ENCODE measurements around the gene YIPF5.

YIPF5 gene

GRCh38 chr5:144170276-144171024 lies at the start of gene YIPF5, which contains the start of gene KCTD16:
YIPF5 (minus strand) TSS chr5:144170659; CDS start chr5:144169955, 704 bp downstream.
KCTD16 (plus strand) TSS chr5:144170873.
- H3K9me3 Mint-ChIP-seq: no peaks in the 10 kb centered on the region
- H3K4me3 Mint-ChIP-seq: peak within 1 kb of the TSS; percentile 99
- H3K27ac Mint-ChIP-seq: peak within 1 kb of the TSS; percentile 95
- peaks cover 43% of the 10 kb centered on the region for H3K4me1 Mint-ChIP-seq (ENCODE audit: low read depth)
- H3K36me3 Mint-ChIP-seq (ENCODE audit: low read depth): peaks cover 24% of the 10 kb centered on the region
- peaks cover 4% of the 10 kb centered on the region for H3K27me3 Mint-ChIP-seq

GRCh38 chr5:144219869-144220268 lies 49.4 kb upstream of the YIPF5 start:
- Mint-ChIP-seq H3K27ac (no peak overlapping the region), H3K27me3 (peaks cover 20% of the 10 kb centered on the region), H3K4me1 (ENCODE audit: low read depth) (no peaks in the 10 kb centered on the region), H3K4me3 (no peak overlapping the region), H3K9me3 (no peaks in the 10 kb centered on the region), H3K36me3 (ENCODE audit: low read depth) (no peaks in the 10 kb centered on the region)

GRCh38 chr5:144210655-144211054 lies 40.2 kb upstream of the YIPF5 start:
- no peaks in the 10 kb centered on the region for H3K36me3 Mint-ChIP-seq (ENCODE audit: low read depth)
- no peak overlapping the region for H3K4me3 Mint-ChIP-seq
- H3K27me3 Mint-ChIP-seq: peaks cover 56% of the 10 kb centered on the region
- no peaks in the 10 kb centered on the region for H3K4me1 Mint-ChIP-seq (ENCODE audit: low read depth)
- H3K9me3 Mint-ChIP-seq: no peaks in the 10 kb centered on the region
- no peak overlapping the region for H3K27ac Mint-ChIP-seq

- no peak overlapping the region for H3K27ac Mint-ChIP-seq
- peaks cover 63% of the 10 kb centered on the region for H3K27me3 Mint-ChIP-seq
- H3K9me3 Mint-ChIP-seq: no peaks in the 10 kb centered on the region
- H3K4me1 Mint-ChIP-seq (ENCODE audit: low read depth): peaks cover 4% of the 10 kb centered on the region
- H3K4me3 Mint-ChIP-seq: no peak overlapping the region
- H3K36me3 Mint-ChIP-seq (ENCODE audit: low read depth): no peaks in the 10 kb centered on the region
Measured at GRCh38 chr5:144209361-144209760, 38.9 kb upstream of the YIPF5 start.

GRCh38 chr5:144207875-144208444 lies 37.5 kb upstream of the YIPF5 start:
- H3K36me3 Mint-ChIP-seq (ENCODE audit: low read depth): no peaks in the 10 kb centered on the region
- peaks cover 64% of the 10 kb centered on the region for H3K27me3 Mint-ChIP-seq
- H3K27ac Mint-ChIP-seq: no peak overlapping the region
- H3K9me3 Mint-ChIP-seq: no peaks in the 10 kb centered on the region
- peaks cover 4% of the 10 kb centered on the region for H3K4me1 Mint-ChIP-seq (ENCODE audit: low read depth)
- H3K4me3 Mint-ChIP-seq: no peak overlapping the region

GRCh38 chr5:144206141-144206540 lies 35.7 kb upstream of the YIPF5 start:
- Mint-ChIP-seq H3K36me3 (ENCODE audit: low read depth) (no peaks in the 10 kb centered on the region), H3K9me3 (no peaks in the 10 kb centered on the region), H3K27me3 (peaks cover 68% of the 10 kb centered on the region), H3K27ac (no peak overlapping the region), H3K4me1 (ENCODE audit: low read depth) (peaks cover 4% of the 10 kb centered on the region), H3K4me3 (no peak overlapping the region)

- Mint-ChIP-seq H3K36me3 (ENCODE audit: low read depth) (no peaks in the 10 kb centered on the region), H3K27me3 (peaks cover 69% of the 10 kb centered on the region), H3K4me1 (ENCODE audit: low read depth) (peaks cover 4% of the 10 kb centered on the region), H3K27ac (no peak overlapping the region), H3K9me3 (no peaks in the 10 kb centered on the region), H3K4me3 (no peak overlapping the region)
Measured at GRCh38 chr5:144205141-144205551, 34.7 kb upstream of the YIPF5 start.

GRCh38 chr5:144203750-144204596 lies 33.5 kb upstream of the YIPF5 start:
- peaks cover 4% of the 10 kb centered on the region for H3K4me1 Mint-ChIP-seq (ENCODE audit: low read depth)
- no peak overlapping the region for H3K4me3 Mint-ChIP-seq
- H3K36me3 Mint-ChIP-seq (ENCODE audit: low read depth): no peaks in the 10 kb centered on the region
- H3K27me3 Mint-ChIP-seq: peaks cover 65% of the 10 kb centered on the region
- no peaks in the 10 kb centered on the region for H3K9me3 Mint-ChIP-seq
- H3K27ac Mint-ChIP-seq: no peak overlapping the region

GRCh38 chr5:144202726-144203125 lies 32.3 kb upstream of the YIPF5 start:
- Mint-ChIP-seq H3K9me3 (no peaks in the 10 kb centered on the region), H3K4me3 (no peak overlapping the region), H3K4me1 (ENCODE audit: low read depth) (peaks cover 4% of the 10 kb centered on the region), H3K27ac (no peak overlapping the region), H3K36me3 (ENCODE audit: low read depth) (no peaks in the 10 kb centered on the region), H3K27me3 (peaks cover 61% of the 10 kb centered on the region)

GRCh38 chr5:144202072-144202471 lies 31.6 kb upstream of the YIPF5 start:
- Mint-ChIP-seq H3K27me3 (peaks cover 55% of the 10 kb centered on the region), H3K9me3 (no peaks in the 10 kb centered on the region), H3K27ac (no peak overlapping the region), H3K36me3 (ENCODE audit: low read depth) (no peaks in the 10 kb centered on the region), H3K4me3 (no peak overlapping the region), H3K4me1 (ENCODE audit: low read depth) (peaks cover 4% of the 10 kb centered on the region)

- no peaks in the 10 kb centered on the region for H3K36me3 Mint-ChIP-seq (ENCODE audit: low read depth)
- H3K27ac Mint-ChIP-seq: no peak overlapping the region
- H3K27me3 Mint-ChIP-seq: peaks cover 50% of the 10 kb centered on the region
- H3K4me3 Mint-ChIP-seq: no peak overlapping the region
- no peaks in the 10 kb centered on the region for H3K9me3 Mint-ChIP-seq
- peaks cover 4% of the 10 kb centered on the region for H3K4me1 Mint-ChIP-seq (ENCODE audit: low read depth)
Measured at GRCh38 chr5:144201588-144201987, 31.1 kb upstream of the YIPF5 start.

GRCh38 chr5:144198386-144198785 lies 27.9 kb upstream of the YIPF5 start:
- Mint-ChIP-seq H3K27ac (no peak overlapping the region), H3K4me1 (ENCODE audit: low read depth) (no peaks in the 10 kb centered on the region), H3K36me3 (ENCODE audit: low read depth) (no peaks in the 10 kb centered on the region), H3K27me3 (peaks cover 20% of the 10 kb centered on the region), H3K9me3 (no peaks in the 10 kb centered on the region), H3K4me3 (no peak overlapping the region)

- no peaks in the 10 kb centered on the region for H3K4me1 Mint-ChIP-seq (ENCODE audit: low read depth)
- H3K36me3 Mint-ChIP-seq (ENCODE audit: low read depth): no peaks in the 10 kb centered on the region
- H3K9me3 Mint-ChIP-seq: no peaks in the 10 kb centered on the region
- H3K27ac Mint-ChIP-seq: no peak overlapping the region
- H3K4me3 Mint-ChIP-seq: no peak overlapping the region
- peaks cover 13% of the 10 kb centered on the region for H3K27me3 Mint-ChIP-seq
Measured at GRCh38 chr5:144196612-144197011, 26.2 kb upstream of the YIPF5 start.

- Mint-ChIP-seq H3K36me3 (ENCODE audit: low read depth) (no peaks in the 10 kb centered on the region), H3K9me3 (no peaks in the 10 kb centered on the region), H3K4me3 (no peak overlapping the region), H3K4me1 (ENCODE audit: low read depth) (no peaks in the 10 kb centered on the region), H3K27me3 (peaks cover 4% of the 10 kb centered on the region), H3K27ac (no peak overlapping the region)
Measured at GRCh38 chr5:144195448-144195847, 25.0 kb upstream of the YIPF5 start.

GRCh38 chr5:144194144-144194543 lies 23.7 kb upstream of the YIPF5 start:
- Mint-ChIP-seq H3K9me3 (no peaks in the 10 kb centered on the region), H3K27ac (no peak overlapping the region), H3K4me3 (no peak overlapping the region), H3K27me3 (peaks cover 2% of the 10 kb centered on the region), H3K4me1 (ENCODE audit: low read depth) (no peaks in the 10 kb centered on the region), H3K36me3 (ENCODE audit: low read depth) (no peaks in the 10 kb centered on the region)

All from stimulated activated naive CD8-positive, alpha-beta T cell treated with anti-CD3 and anti-CD28 coated beads, Interleukin-15, Interleukin-2, amounts not matched to agents 100 ng/mL and 50 ng/mL, for 24 hours (primary cell).